Measurements from ENCODE around the gene IP6K1.
A peak's percentile ranks its signal among the peaks of the same experiment; 100 is the strongest.

Gene IP6K1

GRCh38 chr3:49723628-49724551 lies 62.5 kb downstream of the IP6K1 start, which contains the start of gene GMPPB:
Gene GMPPB, minus strand, starts transcription at chr3:49723951. Its CDS starts 225 bp downstream, at chr3:49723726.
- DNase-seq (ENCODE audit: low spot score) = peak; percentile 91

GRCh38 chr3:49723296-49723627 lies 63.1 kb downstream of the IP6K1 start:
- peak; percentile 51 for DNase-seq (ENCODE audit: low spot score)

DNA sequence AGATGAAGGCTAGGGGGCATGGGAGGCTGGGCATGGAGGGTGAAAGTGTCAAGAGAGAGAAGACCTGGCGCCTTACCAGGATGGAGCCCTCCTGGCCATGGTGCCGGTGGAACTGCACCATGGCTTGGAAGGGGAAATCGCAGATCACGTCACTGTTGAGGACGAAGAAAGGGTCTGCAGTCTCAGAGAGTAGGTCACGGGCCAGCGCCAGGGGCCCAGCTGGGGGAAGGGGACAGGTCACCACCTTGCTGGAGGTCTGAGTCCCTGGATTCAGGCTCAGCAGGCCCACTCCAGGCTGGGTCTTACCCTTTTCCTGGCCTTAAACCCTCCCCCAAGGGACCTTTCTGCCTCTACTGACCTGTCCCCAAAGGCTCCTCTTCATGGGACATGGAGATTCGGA lies 63.4 kb downstream of the IP6K1 start:
- no peak for DNase-seq (ENCODE audit: low spot score)

DNA sequence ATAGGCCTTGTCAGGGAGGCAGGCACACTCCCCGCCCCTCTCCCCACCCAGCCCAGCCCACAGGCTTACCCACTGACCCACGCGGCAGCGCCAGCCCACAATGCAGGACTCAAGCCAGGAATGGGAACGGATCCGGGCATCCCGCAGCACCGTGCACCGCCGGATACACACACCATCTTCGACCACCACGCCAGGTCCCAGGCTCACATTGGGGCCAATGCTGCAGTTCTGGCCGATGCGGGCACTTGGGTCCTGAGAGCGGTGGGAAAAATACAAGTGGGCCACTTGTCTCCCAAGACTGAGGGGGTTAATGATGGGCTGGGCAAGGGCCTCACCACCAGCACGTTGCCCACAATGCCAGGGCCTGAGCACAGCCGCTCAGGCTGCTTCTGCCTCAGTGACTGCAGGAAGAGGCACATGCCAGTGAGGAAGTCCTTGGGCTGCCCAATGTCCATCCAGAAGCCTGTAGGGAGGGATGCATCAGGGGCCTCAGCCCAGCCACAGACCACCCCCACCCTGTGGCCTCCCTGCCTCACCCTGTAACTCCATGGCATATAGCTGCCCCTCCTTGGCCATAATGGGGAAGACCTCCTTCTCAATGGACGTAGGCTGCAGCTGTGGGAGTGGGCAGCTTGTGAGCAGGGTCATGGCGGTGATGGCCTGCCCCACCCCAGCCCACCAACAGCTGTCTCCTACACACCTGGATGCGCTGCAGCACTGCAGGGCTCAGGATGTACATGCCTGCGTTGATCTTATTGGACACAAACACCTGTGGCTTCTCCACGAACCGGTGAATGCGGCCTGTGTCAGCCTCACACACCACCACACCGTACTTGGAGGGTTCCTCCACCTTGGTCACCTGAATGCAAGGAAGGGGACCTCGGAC lies 64.2 kb downstream of the IP6K1 start:
- no peak for DNase-seq (ENCODE audit: low spot score)

DNA sequence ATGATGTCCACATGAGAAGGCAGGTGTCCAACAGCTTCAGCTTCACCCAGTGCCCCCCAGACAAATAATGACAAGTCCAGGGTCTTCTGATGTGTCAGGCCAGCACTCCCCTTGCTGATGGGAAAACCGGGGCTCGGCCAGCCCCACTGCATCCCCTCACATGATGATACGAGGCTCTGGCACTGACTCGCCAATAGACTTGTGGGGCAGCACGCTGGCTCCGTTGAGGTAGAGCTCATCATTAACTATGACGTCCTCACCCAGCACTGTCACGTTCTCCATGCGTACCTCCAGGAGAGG lies 64.8 kb downstream of the IP6K1 start:
- no peak for DNase-seq (ENCODE audit: low spot score)

- no peak for DNase-seq (ENCODE audit: low spot score)
These were observed 65.3 kb downstream of the IP6K1 start for GRCh38 chr3:49720855-49721595.

- peak; percentile 90 for DNase-seq (ENCODE audit: low spot score)
These were observed 67.0 kb downstream of the IP6K1 start, which contains the start of gene AMIGO3 for GRCh38 chr3:49719214-49719884. Gene AMIGO3, minus strand, starts transcription at chr3:49719684. Its CDS starts 219 bp downstream, at chr3:49719465.

DNA sequence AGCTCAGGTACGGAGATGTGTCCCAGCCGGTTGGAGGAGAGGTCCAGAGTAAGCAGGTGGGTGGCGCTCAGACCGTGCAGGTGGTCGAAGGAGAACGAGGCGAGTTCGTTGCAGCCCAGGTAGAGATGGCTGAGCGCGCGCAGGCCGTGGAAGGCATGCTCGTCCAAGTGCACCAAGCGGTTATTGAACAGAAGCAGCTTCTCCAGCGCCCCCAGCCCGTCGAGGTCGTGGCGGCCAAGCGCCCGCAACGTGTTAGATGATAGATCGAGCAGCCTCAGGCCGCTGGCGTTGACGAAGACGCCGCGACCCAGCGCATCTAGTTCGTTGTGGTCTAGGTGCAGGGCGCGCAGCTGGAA lies 67.5 kb downstream of the IP6K1 start:
- DNase-seq (ENCODE audit: low spot score) = peak; percentile 4

DNA sequence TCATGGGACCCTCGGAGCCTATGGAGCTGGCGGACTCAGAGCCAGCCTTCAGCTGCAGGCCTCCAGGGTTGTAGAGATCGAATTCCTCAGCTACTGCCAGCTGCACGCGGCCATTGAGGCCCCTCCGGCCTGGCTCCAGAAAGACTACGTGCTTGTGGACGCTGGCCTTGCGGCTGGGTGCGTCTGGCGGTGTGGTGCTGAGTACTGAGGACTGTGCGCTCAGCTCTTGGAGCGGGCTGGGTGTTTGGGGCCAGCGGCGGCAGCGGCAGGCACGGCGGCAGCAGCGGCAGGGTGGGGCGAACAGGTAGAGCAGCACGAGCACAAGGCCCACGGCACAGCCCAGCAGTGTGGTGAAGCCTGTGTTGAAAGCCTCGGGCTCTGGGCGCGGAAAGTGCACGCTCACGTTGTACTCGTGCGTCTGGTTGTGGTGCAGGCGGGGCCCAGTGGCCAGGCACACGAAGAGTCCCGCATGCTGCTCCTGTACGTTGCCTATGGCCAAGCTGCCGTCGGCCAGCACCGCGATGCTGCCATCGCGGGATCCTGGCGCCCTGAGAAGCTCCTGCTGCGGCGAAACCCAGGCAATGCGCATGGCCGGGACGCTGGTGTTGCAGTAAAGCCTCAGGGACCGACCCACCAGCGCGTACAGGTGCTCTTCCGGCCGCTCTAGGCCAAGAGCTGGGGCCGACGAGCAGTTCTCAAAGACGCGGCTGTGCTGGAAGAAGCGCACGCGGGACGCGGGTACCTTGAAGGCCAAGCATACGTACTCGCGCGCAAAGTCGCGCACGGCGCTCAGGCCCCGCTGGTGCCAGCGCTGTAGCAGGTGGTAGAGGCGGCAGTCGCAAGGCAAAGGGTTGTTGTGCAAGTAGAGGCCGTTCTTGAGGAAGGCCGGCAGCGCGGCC lies 68.1 kb downstream of the IP6K1 start:
- DNase-seq (ENCODE audit: low spot score) = no peak

GRCh38 chr3:49717211-49717958 lies 69.0 kb downstream of the IP6K1 start:
- DNase-seq (ENCODE audit: low spot score) = no peak

DNA sequence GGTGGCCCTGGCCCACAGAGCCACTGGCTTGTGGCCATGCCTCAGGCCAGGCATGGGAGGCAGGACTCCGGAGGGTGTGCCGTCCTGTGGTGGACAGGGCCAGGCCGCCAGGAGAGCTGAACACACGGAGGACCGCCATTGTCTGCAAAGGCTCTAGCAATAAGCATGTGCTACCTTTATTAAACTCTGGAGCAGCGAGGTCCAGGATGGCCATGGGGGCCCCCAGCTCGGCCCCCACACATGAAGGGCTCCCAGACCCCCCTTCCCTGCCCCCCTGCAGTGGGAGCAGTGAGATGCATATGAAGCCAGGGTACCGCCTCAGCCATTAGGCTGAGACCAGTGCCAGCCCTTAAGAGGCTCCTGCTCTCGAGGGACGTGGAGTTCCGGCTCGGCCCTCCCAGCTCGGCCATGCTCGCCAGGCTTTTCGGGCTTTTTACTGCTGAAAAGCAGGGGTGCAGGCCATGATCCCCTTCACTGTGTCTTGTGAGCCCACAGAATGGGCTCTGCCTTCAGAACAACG lies 69.6 kb downstream of the IP6K1 start:
- no peak for DNase-seq (ENCODE audit: low spot score)

DNA sequence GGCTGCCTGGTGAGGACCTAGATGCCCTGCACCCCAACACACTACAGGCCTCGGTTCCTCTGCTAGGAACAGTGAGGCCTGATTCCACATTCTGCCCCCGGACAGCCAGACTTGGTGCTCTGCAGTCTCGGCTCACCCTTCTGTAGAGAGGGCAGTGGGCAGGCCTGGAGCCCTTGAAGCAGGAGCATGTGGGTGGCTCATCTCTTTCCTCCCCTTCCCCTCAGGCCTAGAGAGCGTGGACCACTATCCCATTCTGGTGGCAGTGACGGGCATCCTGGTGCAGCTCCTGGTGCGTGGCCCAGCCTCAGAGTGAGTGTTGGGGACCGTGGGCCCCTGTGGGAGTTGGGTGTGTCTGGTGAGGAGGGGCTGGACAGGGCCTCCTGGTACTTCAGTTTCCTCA lies 70.2 kb downstream of the IP6K1 start:
- DNase-seq (ENCODE audit: low spot score) = no peak

GRCh38 chr3:49715611-49716121 lies 70.7 kb downstream of the IP6K1 start:
- no peak for DNase-seq (ENCODE audit: low spot score)

- DNase-seq (ENCODE audit: low spot score) = no peak
These were observed 71.4 kb downstream of the IP6K1 start for GRCh38 chr3:49714728-49715550.

DNA sequence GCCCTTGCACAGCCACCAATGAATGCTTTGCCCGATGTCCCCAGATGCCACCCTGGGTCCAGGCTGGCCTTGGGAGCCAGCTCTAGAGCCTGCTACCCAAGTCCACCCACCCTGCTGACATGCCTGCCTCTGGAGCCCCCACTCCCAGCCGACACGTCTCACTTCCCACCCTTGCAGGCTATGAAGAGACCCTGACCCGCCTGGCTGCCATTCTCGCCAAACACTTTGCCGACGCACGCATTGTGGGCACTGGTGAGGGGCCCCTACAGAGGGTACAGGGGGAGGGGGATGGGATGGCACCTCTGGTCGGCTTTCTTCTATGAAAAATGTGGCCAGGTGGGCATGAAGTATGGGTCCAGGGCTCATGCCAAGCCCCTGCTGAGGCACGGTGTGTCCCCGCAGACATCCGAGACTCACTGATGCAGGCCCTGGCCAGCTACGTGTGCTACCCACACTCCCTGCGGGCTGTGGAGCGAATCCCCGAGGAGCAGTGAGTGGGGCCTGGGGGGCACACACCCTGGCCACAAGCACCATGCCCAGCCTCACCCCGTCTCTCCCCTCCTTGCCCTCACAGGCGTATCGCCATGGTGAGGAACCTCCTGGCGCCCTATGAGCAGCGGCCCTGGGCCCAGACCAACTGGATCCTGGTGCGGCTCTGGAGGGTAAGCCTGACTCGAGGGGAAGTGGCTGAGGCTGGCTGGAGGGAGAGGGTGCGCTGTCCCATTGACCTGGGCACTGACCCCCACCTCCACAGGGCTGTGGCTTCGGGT lies 72.8 kb downstream of the IP6K1 start:
- no peak for DNase-seq (ENCODE audit: low spot score)

GRCh38 chr3:49712631-49713317 lies 73.6 kb downstream of the IP6K1 start:
- DNase-seq (ENCODE audit: low spot score) = no peak

GRCh38 chr3:49712166-49712565 lies 74.2 kb downstream of the IP6K1 start:
- no peak for DNase-seq (ENCODE audit: low spot score)
